Tibial nerve (tissue), 4 donors: Measurements from ENCODE around the gene AKAP6. TPM values are rescaled to one million over a fixed set of nuclear protein-coding genes. Genes with fewer than 3 reads are reported as not detected.
"Not testable (repeated sequence)": the region's sequence is repeated elsewhere in the genome, so short reads cannot be mapped to it uniquely, and the experiment has no call there.

Experiments
- DNase-seq, 2 donors: peaks; one replicate each; pipeline ENCODE4 v3.0.0-alpha.2; 2019; ENCODE audit warnings: low spot score in 2 of 2
- H3K27ac ChIP-seq, 4 donors: fragments of 200-600 bp; sonication (generic) in 3 of 4; one replicate each; pipeline ENCODE4 v1.5.1; 2017 to 2019; ENCODE audit warnings: mild to moderate bottlenecking in 1 of 4
- H3K27me3 ChIP-seq, 2 donors: fragments of 200-600 bp; sonication (generic) in 1 of 2; one replicate each; pipeline versions ENCODE4 v1.5.1 to v1.6.0; 2017 to 2019
- H3K36me3 ChIP-seq, 3 donors: fragments of 200-600 bp; sonication (generic); one replicate each; pipeline ENCODE4 v1.5.1; 2018 to 2019
- H3K4me1 ChIP-seq, 4 donors: fragments of 200-600 bp; sonication (generic) in 3 of 4; one replicate each; pipeline ENCODE4 v1.5.1; 2017 to 2019
- H3K4me3 ChIP-seq, 4 donors: fragments of 200-600 bp; sonication (generic) in 3 of 4; one replicate each; pipeline ENCODE4 v1.5.1; 2017 to 2019; ENCODE audit warnings: mild to moderate bottlenecking in 1 of 4, moderate library complexity in 1 of 4
- H3K9me3 ChIP-seq, 4 donors: fragments of 200-600 bp; sonication (generic) in 3 of 4; one replicate each; pipeline ENCODE4 v1.5.1; 2017 to 2019
- EP300 ChIP-seq, 2 donors: sonication (generic); formaldehyde crosslinking; IDR thresholded peaks; one replicate each; pipeline ENCODE4 v1.6.1; 2017; ENCODE audit warnings: antibody characterized with exemption in 2 of 2, mild to moderate bottlenecking in 1 of 2
- POLR2A ChIP-seq, 2 donors: fragments of 450-650 bp; IDR thresholded peaks; one replicate each; pipeline ENCODE4 v1.6.1; 2017; ENCODE audit warnings: antibody characterized with exemption in 2 of 2, mild to moderate bottlenecking in 2 of 2, moderate library complexity in 2 of 2
- WGBS, 2 donors: methylation state at CpG; one replicate each; pipeline ENCODE4 v1.1.5; 2018; 5-methylcytosine and 5-hydroxymethylcytosine counted together
- total RNA-seq, 4 donors: library from RNA; depleted of rRNA; stranded (reverse); fragments of >200 nt; gene quantifications; one replicate each; pipeline ENCODE4 v1.1.0, GENCODE V29; 2016
- TF ChIP-seq, protein P1 (sequence below), 5 experiments: fragments of 200-600 bp in 3 of 5; fragments of 450-650 bp in 2 of 5; sonication (generic) in 3 of 5; IDR thresholded peaks; one replicate each; pipeline ENCODE4 v1.5.1; 2016 to 2019; ENCODE audit warnings: antibody characterized with exemption in 5 of 5, mild to moderate bottlenecking in 3 of 5, moderate library complexity in 2 of 5

Gene AKAP6
- total RNA-seq, 4 donors from 2014 or later = 2.1 to 10.7 (median 5.2) TPM

DNA sequence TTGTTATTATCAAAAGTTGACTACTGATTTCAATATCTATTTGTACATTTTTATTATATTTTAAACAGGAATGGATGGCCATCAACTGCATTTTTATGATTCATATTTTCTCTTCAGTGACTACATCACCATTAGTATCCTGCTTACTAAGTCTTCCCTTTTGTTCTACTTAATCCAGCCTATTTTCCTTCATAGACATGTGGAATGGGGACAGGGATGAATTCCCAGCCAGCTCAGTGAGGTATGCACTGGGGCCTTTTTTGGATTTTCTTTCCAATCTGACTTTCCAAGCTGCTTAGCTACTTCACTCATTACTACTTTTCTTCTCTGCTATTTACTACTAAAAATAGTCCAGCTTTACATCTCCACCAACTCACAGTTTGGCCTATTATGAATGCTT, 38.4 kb downstream of the AKAP6 start:
- no peaks in the 10 kb centered on the region for H3K27me3 ChIP-seq
- no peaks in the 10 kb centered on the region for H3K36me3 ChIP-seq
- TF ChIP-seq EP300 (IDR thresholded peaks at IDR 0.05) = no peak
- no peak for TF ChIP-seq POLR2A (IDR thresholded peaks at IDR 0.05)
- TF ChIP-seq, protein P1, sequence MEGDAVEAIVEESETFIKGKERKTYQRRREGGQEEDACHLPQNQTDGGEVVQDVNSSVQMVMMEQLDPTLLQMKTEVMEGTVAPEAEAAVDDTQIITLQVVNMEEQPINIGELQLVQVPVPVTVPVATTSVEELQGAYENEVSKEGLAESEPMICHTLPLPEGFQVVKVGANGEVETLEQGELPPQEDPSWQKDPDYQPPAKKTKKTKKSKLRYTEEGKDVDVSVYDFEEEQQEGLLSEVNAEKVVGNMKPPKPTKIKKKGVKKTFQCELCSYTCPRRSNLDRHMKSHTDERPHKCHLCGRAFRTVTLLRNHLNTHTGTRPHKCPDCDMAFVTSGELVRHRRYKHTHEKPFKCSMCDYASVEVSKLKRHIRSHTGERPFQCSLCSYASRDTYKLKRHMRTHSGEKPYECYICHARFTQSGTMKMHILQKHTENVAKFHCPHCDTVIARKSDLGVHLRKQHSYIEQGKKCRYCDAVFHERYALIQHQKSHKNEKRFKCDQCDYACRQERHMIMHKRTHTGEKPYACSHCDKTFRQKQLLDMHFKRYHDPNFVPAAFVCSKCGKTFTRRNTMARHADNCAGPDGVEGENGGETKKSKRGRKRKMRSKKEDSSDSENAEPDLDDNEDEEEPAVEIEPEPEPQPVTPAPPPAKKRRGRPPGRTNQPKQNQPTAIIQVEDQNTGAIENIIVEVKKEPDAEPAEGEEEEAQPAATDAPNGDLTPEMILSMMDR (IDR thresholded peaks at IDR 0.05) = no peak
- no peak overlapping the region for H3K4me3 ChIP-seq
- H3K9me3 ChIP-seq = no peaks in the 10 kb centered on the region
- no peak for DNase-seq
- peaks cover 0 to 17% (median 6%) of the 10 kb centered on the region in 4 donors for H3K4me1 ChIP-seq
- no peak overlapping the region for H3K27ac ChIP-seq

DNA sequence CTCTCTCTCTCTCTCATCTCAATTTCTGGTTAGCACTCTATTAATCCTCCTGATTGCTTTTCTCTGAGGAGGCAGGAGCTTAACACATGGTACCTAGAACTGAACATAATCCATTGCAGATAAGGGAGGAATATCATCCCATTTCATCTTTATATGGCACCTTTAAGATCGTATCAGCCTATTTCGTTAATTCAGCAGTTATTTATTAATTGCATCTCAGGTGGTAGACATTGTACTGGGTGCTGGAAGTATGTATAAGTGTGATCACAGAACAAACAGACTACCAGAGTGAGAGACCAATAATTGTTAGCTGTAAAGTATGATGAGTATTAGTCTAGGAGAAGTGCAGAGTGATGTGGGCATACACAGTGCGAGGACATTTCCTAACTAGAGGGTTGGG, 39.0 kb downstream of the AKAP6 start:
- WGBS, 2 donors = 92 to 97% methylated on average over 3 of the region's 3 CpGs

DNA sequence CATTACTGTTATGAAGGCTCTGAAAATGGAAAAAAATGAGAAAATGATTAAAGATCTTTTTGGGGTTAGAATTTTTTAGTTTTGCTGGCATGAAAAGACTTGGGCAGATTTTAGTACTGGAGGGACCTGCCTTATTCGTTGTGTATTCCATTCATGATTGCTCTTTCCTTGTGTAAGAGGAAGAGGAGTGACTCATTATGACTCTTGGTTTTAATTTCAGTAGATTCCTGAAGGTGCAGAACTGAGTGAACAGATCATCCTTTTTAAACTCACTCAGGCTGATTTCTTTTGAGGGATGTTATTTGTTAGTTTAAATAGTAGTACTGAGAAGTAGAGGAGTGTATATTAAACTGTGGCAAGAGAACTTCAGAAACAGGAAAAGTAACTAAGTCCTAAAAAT, 41.6 kb downstream of the AKAP6 start:
- Histone ChIP-seq H3K9me3 (no peaks in the 10 kb centered on the region), H3K4me1 (peaks cover 0 to 16% (median 6%) of the 10 kb centered on the region in 4 donors), H3K27me3 (no peaks in the 10 kb centered on the region), H3K4me3 (no peak overlapping the region), H3K36me3 (no peaks in the 10 kb centered on the region), H3K27ac (no peak overlapping the region)
- no peak for DNase-seq
- WGBS, 2 donors = 30 to 41% methylated on average over 1 of the region's 1 CpG
- TF ChIP-seq POLR2A (IDR thresholded peaks at IDR 0.05) = no peak
- TF ChIP-seq, protein P1 (IDR thresholded peaks at IDR 0.05) = no peak
- no peak for TF ChIP-seq EP300 (IDR thresholded peaks at IDR 0.05)

More for the DNA sequence above, 39.0 kb downstream of the AKAP6 start:
- Histone ChIP-seq H3K27me3 (no peaks in the 10 kb centered on the region), H3K27ac (no peak overlapping the region), H3K4me1 (peaks cover 0 to 17% (median 6%) of the 10 kb centered on the region in 4 donors), H3K4me3 (no peak overlapping the region), H3K36me3 (no peaks in the 10 kb centered on the region), H3K9me3 (no peaks in the 10 kb centered on the region)
- no peak for TF ChIP-seq EP300 (IDR thresholded peaks at IDR 0.05)
- TF ChIP-seq POLR2A (IDR thresholded peaks at IDR 0.05) = no peak
- TF ChIP-seq, protein P1 (IDR thresholded peaks at IDR 0.05) = no peak
- no peak for DNase-seq

DNA sequence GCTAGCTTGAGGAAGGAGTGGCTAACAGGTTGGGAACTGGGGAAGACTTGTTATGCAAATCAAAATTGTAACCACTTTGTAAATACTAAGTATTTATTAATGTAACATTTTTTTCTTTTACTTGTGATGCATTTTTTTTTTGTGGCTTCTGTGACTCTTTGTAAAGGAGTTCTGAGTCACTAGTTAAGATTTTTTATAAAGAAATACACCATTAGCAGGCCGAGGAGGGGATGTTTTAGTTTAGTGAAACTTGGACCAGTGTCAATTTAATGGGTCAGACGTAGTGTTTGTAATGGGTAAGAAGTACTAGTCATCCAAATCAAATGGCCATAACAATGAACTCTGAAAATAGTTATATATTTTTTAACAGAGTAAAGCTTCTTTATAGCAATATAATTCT, 43.1 kb downstream of the AKAP6 start:
- no peak for DNase-seq
- Histone ChIP-seq H3K4me1 (peaks cover 0 to 1% (median 0%) of the 10 kb centered on the region in 4 donors), H3K9me3 (no peaks in the 10 kb centered on the region), H3K27ac (no peak overlapping the region), H3K27me3 (no peaks in the 10 kb centered on the region), H3K4me3 (no peak overlapping the region), H3K36me3 (no peaks in the 10 kb centered on the region)
- WGBS, 2 donors = 21 to 26% methylated on average over 2 of the region's 2 CpGs
- TF ChIP-seq EP300 (IDR thresholded peaks at IDR 0.05) (no peak), POLR2A (IDR thresholded peaks at IDR 0.05) (no peak)
- TF ChIP-seq, protein P1 (IDR thresholded peaks at IDR 0.05) = no peak

DNA sequence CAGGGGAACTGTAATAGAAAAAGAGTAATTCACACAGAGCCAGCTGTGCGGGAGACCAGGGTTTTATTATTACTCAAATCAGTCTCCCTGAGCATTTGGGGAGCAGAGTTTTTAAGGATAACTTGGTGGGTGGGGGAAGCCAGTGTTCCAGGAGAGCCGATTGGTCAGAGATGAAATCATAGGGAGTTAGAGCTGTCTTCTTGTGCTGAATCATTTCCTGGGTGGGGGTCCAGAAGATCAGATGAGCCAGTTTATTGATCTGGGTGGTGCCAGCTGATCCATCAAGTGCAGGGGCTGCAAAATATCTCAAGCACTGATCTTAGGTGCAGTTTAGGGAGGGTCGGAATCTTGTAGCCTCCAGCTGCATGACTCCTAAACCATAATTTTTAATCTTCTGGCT, 44.1 kb downstream of the AKAP6 start:
- H3K4me1 ChIP-seq, DNase-seq, H3K27ac ChIP-seq, H3K36me3 ChIP-seq, H3K4me3 ChIP-seq, H3K27me3 ChIP-seq, H3K9me3 ChIP-seq: not testable (repeated sequence)
- 84% methylated on average over 3 of the region's 3 CpGs for WGBS, 2 donors

DNA sequence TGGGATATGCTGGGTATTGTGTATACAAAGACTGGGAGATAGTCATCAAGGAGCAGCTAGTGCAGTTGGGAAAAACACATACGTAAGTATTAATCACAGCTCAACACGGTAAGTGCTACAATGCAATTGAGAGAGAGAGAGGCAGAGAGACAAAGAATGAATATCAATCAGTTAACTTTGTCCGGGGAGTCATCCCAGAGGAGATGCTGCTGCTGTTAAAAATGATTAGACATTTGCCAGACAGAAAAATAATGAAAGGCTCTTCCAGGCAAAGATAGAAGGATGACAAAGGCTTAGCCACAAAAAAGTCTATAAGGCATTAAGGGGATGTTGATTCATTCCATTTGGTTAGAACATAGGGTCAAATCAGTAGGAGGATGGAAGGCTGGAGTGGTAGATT, 45.1 kb downstream of the AKAP6 start:
- Histone ChIP-seq H3K27me3 (no peaks in the 10 kb centered on the region), H3K4me1 (no peaks in the 10 kb centered on the region), H3K36me3 (no peaks in the 10 kb centered on the region), H3K4me3 (no peak overlapping the region), H3K27ac (no peak overlapping the region), H3K9me3 (no peaks in the 10 kb centered on the region)
- WGBS, 2 donors = 67 to 76% methylated on average over 3 of the region's 3 CpGs
- TF ChIP-seq EP300 (IDR thresholded peaks at IDR 0.05) (no peak), POLR2A (IDR thresholded peaks at IDR 0.05) (no peak)
- TF ChIP-seq, protein P1 (IDR thresholded peaks at IDR 0.05) = no peak
- no peak for DNase-seq
